Colonic mucosa (tissue), 4 donors: ENCODE results near the gene DIP2A. TPM values are rescaled to one million over a fixed set of nuclear protein-coding genes. Genes with fewer than 3 reads are reported as not detected.
A peak's percentile ranks its signal among the peaks of the same experiment; 100 is the strongest.

Experiments used
- DNase-seq: peaks from one replicate; pipeline ENCODE4 v3.0.0-alpha.2; 2020
- H3K27ac ChIP-seq: fragments of 200-600 bp; one replicate; pipeline ENCODE4 v1.8.0; 2021
- H3K27me3 ChIP-seq: fragments of 200-600 bp; one replicate; pipeline ENCODE4 v1.8.0; 2021
- H3K36me3 ChIP-seq: fragments of 200-600 bp; one replicate; pipeline ENCODE4 v1.8.0; 2021
- H3K4me1 ChIP-seq: fragments of 200-600 bp; one replicate; pipeline ENCODE4 v1.8.0; 2021; ENCODE audit warnings: mild to moderate bottlenecking
- H3K4me3 ChIP-seq: fragments of 200-600 bp; one replicate; pipeline ENCODE4 v1.8.0; 2021
- H3K9ac ChIP-seq, 2 donors: one replicate each; pipeline ENCODE4 v1.7.0; 2013; ENCODE audit warnings: control low read depth in 2 of 2, low read depth in 2 of 2, low read length in 2 of 2
- H3K9me3 ChIP-seq: fragments of 200-600 bp; one replicate; pipeline ENCODE4 v1.8.0; 2021
- intact Hi-C: fragments of 100-400 bp; cut with DNase I; formaldehyde crosslinking; loops from one replicate; pipeline ENCODE4 v1.14.1; 2022
- total RNA-seq, 2 donors: library from RNA; stranded (reverse); fragmentation: NEBNext Ultra II Directional in 1 of 2; extraction: Animal tissue kit (Norgen Biotek cat#: 25700) in 1 of 2; gene quantifications; one replicate each; pipeline ENCODE4 v1.2.1, GENCODE V29; 2021
- TF ChIP-seq, protein P1 (sequence below): fragments of 200-600 bp; IDR thresholded peaks from one replicate; pipeline ENCODE4 v1.8.0; 2022; ENCODE audit warnings: antibody characterized with exemption, mild to moderate bottlenecking
- donor health status: healthy.
- donor health status: DM: no; HTN: no; CAD: no.
- donor health status: DM: no; HTN: no; CAD: no.

Gene DIP2A
- total RNA-seq, 2 donors from 2014 or later: 40.4 to 41.0 TPM

DNA sequence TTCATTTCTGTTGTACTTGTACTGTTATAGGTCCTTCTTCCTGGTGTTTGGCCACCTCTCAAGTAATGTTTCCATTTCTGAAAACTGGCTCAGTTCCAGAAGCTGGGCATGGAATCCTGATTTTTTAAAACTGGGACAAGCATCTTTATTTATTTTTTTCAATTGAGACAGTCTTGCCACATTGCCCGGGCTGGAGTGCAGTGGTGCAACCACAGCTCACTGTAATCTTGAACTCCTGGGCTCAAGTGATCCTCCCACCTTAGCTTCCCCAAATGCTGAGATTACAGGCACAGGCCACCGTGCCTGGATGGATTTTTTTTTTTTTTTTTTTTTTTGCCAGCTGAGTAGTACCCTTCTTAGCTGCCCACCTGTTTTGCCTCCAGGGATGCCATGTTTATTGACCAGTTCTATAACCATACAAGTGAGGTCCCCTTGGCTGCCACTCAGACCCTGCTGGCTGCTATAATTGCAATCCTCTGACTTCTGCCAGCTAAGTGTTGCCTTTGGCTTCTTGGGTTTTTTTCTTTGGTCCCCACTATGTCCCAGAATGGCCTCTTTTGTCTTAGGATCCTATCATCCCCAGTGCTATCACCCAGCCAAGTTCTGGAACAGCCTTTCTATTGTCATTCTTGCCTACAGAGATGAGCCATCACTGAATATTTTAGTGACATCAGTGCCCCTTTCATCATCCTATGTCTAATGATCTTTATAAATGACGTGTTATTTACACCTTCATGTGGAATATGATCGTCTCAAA lies 3.9 kb upstream of the DIP2A start:
- Histone ChIP-seq H3K4me1 (peaks cover 10% of the 10 kb centered on the region), H3K4me3 (no peak overlapping the region), H3K9ac (no peak overlapping the region), H3K27me3 (no peaks in the 10 kb centered on the region), H3K27ac (no peak overlapping the region), H3K36me3 (no peaks in the 10 kb centered on the region), H3K9me3 (no peaks in the 10 kb centered on the region)
- intact Hi-C loops: no loop called here
- TF ChIP-seq, protein P1, sequence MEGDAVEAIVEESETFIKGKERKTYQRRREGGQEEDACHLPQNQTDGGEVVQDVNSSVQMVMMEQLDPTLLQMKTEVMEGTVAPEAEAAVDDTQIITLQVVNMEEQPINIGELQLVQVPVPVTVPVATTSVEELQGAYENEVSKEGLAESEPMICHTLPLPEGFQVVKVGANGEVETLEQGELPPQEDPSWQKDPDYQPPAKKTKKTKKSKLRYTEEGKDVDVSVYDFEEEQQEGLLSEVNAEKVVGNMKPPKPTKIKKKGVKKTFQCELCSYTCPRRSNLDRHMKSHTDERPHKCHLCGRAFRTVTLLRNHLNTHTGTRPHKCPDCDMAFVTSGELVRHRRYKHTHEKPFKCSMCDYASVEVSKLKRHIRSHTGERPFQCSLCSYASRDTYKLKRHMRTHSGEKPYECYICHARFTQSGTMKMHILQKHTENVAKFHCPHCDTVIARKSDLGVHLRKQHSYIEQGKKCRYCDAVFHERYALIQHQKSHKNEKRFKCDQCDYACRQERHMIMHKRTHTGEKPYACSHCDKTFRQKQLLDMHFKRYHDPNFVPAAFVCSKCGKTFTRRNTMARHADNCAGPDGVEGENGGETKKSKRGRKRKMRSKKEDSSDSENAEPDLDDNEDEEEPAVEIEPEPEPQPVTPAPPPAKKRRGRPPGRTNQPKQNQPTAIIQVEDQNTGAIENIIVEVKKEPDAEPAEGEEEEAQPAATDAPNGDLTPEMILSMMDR: no peak
- DNase-seq: no peak

DNA sequence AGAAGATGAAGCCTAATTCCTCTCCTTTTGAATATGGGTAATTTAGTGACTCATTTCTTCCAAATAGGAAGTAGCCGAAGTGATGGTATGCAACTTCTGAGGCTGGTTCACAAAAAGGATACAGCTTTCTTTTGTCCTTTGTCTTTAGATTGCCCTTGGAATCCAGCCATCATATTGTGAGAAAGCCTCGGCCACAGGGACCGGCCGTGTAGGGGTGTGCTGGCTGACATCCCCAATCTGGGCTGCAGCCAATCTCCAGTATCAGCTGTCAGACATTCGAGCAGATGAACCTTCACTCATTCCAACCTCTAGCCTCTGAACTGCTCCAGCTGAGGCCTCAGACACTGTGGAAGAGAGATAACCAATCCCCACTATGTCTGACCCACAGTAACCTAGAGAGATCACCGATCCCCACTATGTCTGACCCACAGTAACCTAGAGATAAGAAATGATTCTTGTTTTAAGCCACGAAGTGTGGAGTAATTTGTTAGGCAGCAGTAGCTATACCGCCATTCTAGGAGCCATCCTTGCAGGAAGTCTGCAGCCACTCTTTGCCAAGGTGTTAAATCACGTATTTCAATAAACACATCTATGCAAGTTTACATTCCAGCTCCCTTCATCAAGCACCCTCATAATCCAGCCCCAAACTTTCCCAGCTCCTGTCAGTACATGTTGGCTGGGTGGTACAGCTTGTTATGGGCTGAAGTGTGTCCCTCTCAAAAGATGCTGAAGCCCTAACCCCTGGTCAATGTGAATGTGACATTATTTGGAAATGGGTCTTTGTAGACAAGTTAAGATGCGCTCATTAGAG lies 2.9 kb upstream of the DIP2A start:
- no peaks in the 10 kb centered on the region for H3K36me3 ChIP-seq
- peak overlapping the region in 1 of 2 donors; percentile 0 for H3K9ac ChIP-seq
- no peak overlapping the region for H3K27ac ChIP-seq
- intact Hi-C loops: no loop called here
- H3K4me3 ChIP-seq: no peak overlapping the region
- no peaks in the 10 kb centered on the region for H3K27me3 ChIP-seq
- DNase-seq: no peak
- peaks cover 10% of the 10 kb centered on the region for H3K4me1 ChIP-seq
- H3K9me3 ChIP-seq: no peaks in the 10 kb centered on the region
- TF ChIP-seq, protein P1: no peak

GRCh38 chr21:46456750-46457149 lies 1.9 kb upstream of the DIP2A start:
- DNase-seq: no peak
- no peaks in the 10 kb centered on the region for H3K36me3 ChIP-seq
- no peak overlapping the region for H3K27ac ChIP-seq
- intact Hi-C loops: no loop called here
- no peaks in the 10 kb centered on the region for H3K27me3 ChIP-seq
- peaks cover 10% of the 10 kb centered on the region for H3K4me1 ChIP-seq
- H3K9me3 ChIP-seq: no peaks in the 10 kb centered on the region
- TF ChIP-seq, protein P1: no peak
- H3K9ac ChIP-seq: no peak overlapping the region
- H3K4me3 ChIP-seq: no peak overlapping the region

DNA sequence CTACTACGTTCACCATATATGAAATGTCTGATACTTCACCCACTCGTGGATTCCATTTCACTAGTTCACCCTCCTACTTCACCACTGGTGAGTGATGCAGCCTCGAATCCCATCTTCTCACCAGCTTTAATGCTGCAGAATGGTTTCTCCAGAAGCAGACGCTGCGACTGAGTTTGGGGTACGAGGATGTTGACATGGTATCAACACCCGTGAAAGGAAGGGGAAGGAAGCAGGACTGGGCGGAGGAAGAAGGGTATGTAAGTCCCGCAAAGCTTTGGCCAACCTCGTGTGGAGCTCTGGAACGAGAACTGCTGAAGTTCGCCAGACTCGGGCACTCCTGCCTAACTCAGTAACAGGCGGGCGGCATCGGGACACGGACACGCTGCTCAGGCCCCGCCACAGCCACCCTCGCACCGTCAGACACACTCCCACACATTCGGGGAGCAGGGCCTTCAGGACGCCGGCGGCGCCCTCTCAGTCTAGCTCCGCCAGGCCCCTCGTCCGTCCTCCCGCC lies 833 bp upstream of the DIP2A start:
- Histone ChIP-seq H3K36me3 (no peaks in the 10 kb centered on the region), H3K9me3 (no peaks in the 10 kb centered on the region), H3K9ac (peak overlapping the region; percentile 93 to 94), H3K4me1 (peaks cover 10% of the 10 kb centered on the region), H3K27ac (peak overlapping the region; percentile 89), H3K4me3 (peak overlapping the region; percentile 81), H3K27me3 (no peaks in the 10 kb centered on the region)
- intact Hi-C loops: no loop called here
- TF ChIP-seq, protein P1: no peak
- peak; percentile 43 for DNase-seq

GRCh38 chr21:46459024-46459355 lies 299 bp downstream of the DIP2A start:
- peak overlapping the region; percentile 75 for H3K27ac ChIP-seq
- H3K27me3 ChIP-seq: no peaks in the 10 kb centered on the region
- H3K9me3 ChIP-seq: no peaks in the 10 kb centered on the region
- peaks cover 10% of the 10 kb centered on the region for H3K4me1 ChIP-seq
- H3K36me3 ChIP-seq: no peaks in the 10 kb centered on the region
- no peak for DNase-seq
- intact Hi-C loops: no loop called here
- TF ChIP-seq, protein P1: no peak
- peak overlapping the region; percentile 77 to 97 for H3K9ac ChIP-seq
- H3K4me3 ChIP-seq: peak overlapping the region; percentile 98
